Measurements from ENCODE around the gene PSMD6. TPM values are rescaled to one million over a fixed set of nuclear protein-coding genes. Genes with fewer than 3 reads are reported as not detected.

Gene PSMD6
- total and polyA plus RNA-seq, 2 donors (not counting 3 experiments of a cell fraction or from before 2014, with no cell fraction given), result 53.7 to 90.8 TPM

- DNase-seq (ENCODE audit: low read depth, low spot score) (no peak), FAIRE-seq (no peak)
- no peaks in the 10 kb centered on the region for H3K36me3 ChIP-seq (ENCODE audit: control insufficient read depth in 2 of 2, extremely low read depth in 1 of 2, insufficient read depth in 2 of 2, low read length in 2 of 2)
- dilution Hi-C loops (cut with MboI; ENCODE audit: extremely low pct_ligation_motif_present, low sequenced_read_pairs), result no loop called here
- no peaks in the 10 kb centered on the region for H3K27me3 ChIP-seq (ENCODE audit: control insufficient read depth in 2 of 2, insufficient read depth in 2 of 2, low read length in 2 of 2)
- no peaks in the 10 kb centered on the region for H3K4me1 ChIP-seq (ENCODE audit: control insufficient read depth, extremely low read depth, insufficient read depth, low read length)
- ChIA-PET CTCF (interaction anchor here (0.9 to 4.2 kb wide), 3 partner anchors 12 to 20 kb away, joined by 3 to 19 read pairs (median 4); no protein-coding TSS in a partner anchor), POLR2A (no interaction called here)
- no peaks in the 10 kb centered on the region for H3K9me1 ChIP-seq (replicated peaks; ENCODE audit: control insufficient read depth, extremely low read depth, insufficient read depth, low read length)
- H4K20me1 ChIP-seq (replicated peaks; ENCODE audit: control insufficient read depth, extremely low read depth, insufficient read depth, low read length), result no peaks in the 10 kb centered on the region
- intact Hi-C loops (cut with micrococcal nuclease), result no loop called here
- H2AFZ ChIP-seq (ENCODE audit: low read depth, low read length), result no peak overlapping the region
- no peak overlapping the region for H3K4me3 ChIP-seq (replicated peaks in 1 of 3; ENCODE audit: insufficient read depth in 1 of 3, low read depth in 1 of 3, low read length in 3 of 3)
- TF ChIP-seq FOS (IDR thresholded peaks at IDR 0.05; ENCODE audit: borderline replicate concordance, insufficient read depth, low read length) (no peak), JUN (IDR thresholded peaks at IDR 0.05; ENCODE audit: borderline replicate concordance, insufficient read depth, insufficient read length, low read depth) (no peak), MAX (IDR thresholded peaks at IDR 0.05; ENCODE audit: insufficient read depth, insufficient read length) (no peak), MYC (IDR thresholded peaks at IDR 0.05; ENCODE audit: low read depth, low read length) (no peak), POLR2AphosphoS5 (IDR thresholded peaks at IDR 0.05; ENCODE audit: insufficient read depth, low read depth, low read length) (no peak), GATA2 (IDR thresholded peaks at IDR 0.05; ENCODE audit: insufficient read depth, insufficient read length, low read depth, low read length) (no peak), POLR2A (IDR thresholded peaks at IDR 0.05; ENCODE audit: low read depth, low read length) (no peak), EZH2 (IDR thresholded peaks at IDR 0.05; ENCODE audit: borderline replicate concordance, low read depth, low read length, severe bottlenecking) (no peak), CTCF (IDR thresholded peaks at IDR 0.05; ENCODE audit: extremely low read depth in 1 of 2, insufficient read depth in 1 of 2, low read depth in 1 of 2, low read length in 2 of 2) (no peak)
- H3K79me2 ChIP-seq (ENCODE audit: control insufficient read depth, insufficient read depth, low read length), result peaks cover 44% of the 10 kb centered on the region
- no peak overlapping the region for H3K4me2 ChIP-seq (ENCODE audit: insufficient read depth, low read length)
- BruUV-seq (replicated peaks), result no TSS peak
- no peak overlapping the region for H3K9ac ChIP-seq (replicated peaks; ENCODE audit: extremely low read depth, insufficient read depth, low read length)
- H3K27ac ChIP-seq (ENCODE audit: insufficient read depth, low read depth, low read length), result no peak overlapping the region
- no peaks in the 10 kb centered on the region for H3K9me3 ChIP-seq (replicated peaks; ENCODE audit: control insufficient read depth, insufficient read depth, low read length)
These were observed 49.9 kb downstream of the PSMD6 start for GRCh38 chr3:63973406-63973805.

Measured in endothelial cell of umbilical vein (primary cell).